GM19193 (cell line): ENCODE results near the gene HESX1.

Experiments used
- POLR2A ChIP-seq: IDR thresholded peaks from 4 replicates; pipeline ENCODE4 v1.6.1; 2011; ENCODE audit not compliant: insufficient read depth, insufficient read length; ENCODE audit errors: extremely low read depth

HESX1 gene

DNA sequence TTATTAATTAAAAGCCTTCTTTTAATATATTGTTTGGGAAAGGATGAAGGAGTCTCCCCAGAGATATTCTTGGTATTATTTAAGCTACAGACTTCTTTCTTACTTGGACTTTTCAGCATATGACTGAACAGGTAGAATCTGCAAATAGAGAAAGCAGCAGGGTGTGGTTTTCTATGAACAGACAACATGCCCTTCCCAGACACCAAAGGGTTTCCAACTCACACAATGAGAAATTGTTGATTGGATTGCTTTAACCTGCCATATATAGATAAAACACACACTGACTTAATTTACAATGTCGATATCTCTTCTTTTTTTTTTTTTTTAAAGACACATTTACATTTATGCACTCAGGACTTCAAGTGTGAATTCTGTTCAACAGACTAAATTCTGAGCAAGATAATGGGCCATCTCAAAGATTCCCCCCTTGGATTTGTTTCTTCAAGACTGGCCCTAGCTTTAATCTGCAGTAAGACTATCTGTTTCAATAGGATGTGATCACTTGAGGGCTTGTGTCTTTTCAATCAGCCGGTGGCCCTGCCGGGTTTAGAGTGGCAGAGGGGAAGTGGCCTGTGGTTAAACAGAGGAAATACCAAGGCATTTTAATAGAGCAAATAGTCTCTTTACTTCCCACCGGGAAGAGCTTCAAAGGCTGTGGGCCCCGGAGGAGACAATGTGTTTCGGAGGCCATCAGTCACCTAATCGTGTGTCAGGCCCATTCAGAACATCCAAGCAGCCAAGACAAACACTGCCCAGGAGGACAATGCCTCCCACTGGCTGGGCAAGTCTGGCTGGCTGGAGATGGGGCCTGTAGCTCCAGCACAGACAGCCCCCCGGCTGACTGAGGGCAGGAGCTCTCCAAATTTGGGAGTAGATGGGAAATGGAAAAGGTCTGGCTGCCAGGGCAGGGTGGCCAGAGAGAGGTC lies 40.7 kb downstream of the HESX1 start:
- TF ChIP-seq POLR2A: no peak

DNA sequence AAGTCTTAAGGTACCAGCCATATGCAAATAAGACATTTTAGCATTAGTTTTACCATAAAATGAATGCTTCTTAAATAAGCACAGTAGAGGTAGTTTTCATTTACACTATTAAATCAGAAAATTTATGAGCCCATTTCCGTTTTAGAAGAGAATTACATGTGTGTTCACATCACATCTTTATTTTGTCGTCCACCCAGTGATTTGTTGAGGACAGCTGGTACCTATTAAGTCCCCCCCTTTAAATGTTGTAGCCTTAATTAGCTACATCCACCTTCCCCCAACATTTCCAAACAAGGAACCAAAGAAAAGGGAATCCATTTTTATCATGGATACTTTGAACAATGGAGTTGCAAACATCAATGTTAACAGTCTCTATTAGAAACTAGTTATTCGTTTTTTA lies 41.5 kb downstream of the HESX1 start:
- no peak for TF ChIP-seq POLR2A

DNA sequence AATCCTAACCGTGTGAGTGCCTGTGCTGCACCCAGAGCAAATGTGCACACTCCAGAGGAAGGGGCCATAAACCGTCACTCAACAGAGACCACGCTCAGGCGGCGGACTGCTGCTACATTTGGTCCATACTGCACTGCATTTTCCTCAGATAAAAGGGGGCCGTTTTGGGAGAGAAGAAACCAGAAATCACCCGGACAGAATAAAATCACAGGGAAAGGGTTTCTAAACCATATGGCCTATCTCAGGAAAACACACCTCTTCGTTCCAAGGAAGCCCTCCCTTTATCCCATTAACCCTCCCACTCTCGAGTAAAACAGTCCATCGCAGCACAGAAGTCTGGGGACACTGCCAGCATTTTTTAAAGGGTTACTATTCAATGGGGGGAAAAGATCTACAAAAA lies 42.2 kb downstream of the HESX1 start:
- no peak for TF ChIP-seq POLR2A

DNA sequence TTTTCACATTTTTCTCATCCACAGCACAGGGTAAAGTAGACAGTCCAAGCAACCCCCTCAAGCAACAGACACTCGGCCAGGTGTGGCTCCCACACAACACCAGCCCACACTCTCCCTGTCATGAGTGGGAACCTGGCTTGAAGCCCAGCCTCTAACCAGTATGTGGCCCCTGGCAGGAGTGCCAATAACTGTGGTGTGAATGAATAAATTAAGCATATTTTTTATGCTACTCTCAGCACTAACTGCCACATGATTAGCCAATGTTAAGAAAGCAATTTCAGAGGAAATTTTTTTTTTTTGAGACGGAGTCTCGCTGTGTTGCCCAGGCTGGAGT lies 44.5 kb downstream of the HESX1 start:
- no peak for TF ChIP-seq POLR2A

DNA sequence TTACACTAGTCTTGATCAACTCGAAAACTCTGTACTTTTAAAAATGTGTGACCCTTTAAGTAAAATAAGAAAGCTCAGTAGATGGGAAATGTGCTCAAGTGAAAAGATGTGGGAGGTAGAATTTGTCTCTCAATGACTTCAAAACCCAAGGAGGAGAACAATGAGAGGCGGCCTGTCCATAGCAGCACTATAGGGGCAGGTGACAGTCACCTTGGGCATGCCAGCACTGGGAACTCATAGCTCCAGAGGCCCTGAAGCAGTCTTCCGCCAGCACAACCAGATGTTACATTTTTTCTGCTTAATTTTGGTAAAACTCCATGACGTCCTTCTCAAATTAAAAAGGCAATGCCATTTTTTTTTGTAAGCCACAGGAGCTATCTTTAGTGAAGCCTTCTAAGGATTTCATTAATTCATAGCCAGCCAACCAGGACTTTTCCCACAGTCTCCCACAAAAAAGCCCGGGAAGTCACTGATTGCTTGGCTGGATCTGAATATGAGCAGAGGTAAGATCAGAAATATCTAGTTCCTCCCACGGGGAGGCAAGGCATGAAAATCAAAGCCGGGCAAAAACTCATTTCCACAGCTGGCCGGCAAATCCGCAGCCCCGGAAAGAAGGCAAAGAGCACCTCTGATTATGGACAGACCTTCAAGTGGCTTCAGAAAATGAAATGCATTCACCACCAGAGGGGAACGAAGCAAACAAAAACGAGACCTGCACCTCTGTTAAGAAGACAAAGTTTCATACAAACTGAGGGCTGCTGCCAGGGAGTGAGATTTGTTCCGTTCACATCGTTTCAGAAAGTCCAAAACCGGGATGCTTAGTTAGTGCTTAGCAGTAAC lies 45.1 kb downstream of the HESX1 start:
- no peak for TF ChIP-seq POLR2A

DNA sequence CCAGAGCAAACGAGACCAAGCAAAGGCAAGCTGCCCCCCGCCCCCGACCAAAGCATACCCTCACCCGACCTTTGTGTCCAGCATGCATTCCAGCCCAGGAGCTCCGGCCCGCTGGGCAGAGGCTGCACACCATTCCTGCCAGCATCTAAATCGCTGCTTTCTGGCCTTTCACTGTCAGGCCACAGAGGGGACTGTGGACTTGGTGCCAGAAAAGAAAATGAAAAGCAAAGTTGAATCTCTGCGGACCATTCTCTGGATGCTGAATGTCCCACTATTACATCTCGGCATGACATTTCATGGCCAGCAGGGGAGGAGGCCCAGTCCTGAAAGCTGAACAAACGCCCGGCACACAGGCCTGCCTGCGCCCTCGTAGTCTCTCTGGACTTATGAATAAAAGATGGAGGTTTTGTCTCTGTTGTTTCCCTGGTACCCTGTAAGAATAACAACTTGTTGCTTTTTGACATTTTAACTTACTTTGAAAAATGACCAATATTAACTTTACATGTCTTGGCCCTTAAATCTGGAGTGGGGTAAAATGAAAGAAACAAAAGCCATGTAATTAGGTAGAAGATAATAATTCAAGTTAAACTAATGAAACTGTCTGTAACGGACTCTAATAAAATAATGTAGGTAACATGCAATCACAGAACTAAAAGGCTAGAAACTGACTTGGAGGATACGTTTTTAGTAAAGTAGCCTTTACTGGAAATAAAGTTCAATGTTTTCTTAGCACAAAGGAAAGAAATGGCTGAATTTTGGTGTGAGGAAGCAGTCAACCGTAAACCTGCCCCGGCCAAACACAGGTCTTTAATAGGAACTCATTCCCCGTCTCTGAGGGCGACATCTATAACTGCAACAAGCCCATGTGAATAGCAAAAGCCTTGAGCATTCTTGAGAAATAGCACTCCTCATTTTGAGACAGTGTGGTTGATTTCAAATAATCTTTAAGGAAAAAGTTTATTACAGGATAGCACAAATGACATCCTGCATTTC lies 47.3 kb downstream of the HESX1 start:
- no peak for TF ChIP-seq POLR2A

DNA sequence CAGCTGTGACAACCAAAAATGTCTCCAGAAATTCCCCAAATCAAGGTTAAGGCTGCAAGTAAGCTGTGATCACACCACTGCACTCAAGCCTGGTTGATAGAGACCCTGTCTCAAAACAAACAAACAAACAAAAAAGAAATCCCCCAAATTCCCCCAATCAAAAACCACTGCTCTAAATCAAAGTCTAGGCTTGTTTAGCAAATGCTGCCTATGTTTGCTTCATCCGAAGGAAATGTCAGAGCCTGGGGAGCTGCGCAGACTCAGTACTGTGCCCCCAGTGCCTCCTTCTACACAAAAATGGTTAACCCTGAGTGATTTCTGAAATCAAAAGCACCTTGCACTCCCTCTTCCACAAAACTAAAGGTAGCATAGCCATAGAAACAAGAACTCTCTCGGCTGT lies 48.0 kb downstream of the HESX1 start:
- TF ChIP-seq POLR2A: no peak

DNA sequence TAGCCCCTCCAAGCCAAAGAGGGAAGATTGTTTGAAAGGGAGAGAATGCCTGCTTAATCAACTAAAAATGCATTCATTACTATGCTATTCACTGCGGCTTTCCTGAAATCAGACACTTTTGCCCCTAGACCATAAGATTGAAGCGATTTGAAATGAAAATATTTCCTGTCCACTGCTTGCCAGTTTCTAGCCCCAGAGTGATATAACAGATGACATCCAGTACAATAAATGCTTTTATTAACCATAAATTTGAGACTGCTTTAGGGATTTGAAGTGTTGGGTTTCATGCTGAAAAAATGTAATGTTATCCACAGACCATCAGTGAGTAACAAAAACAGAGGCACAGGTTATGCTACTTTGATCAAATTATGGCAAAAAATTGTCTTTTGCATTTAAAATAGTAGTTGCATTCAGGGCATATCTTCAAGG lies 48.7 kb downstream of the HESX1 start:
- no peak for TF ChIP-seq POLR2A

DNA sequence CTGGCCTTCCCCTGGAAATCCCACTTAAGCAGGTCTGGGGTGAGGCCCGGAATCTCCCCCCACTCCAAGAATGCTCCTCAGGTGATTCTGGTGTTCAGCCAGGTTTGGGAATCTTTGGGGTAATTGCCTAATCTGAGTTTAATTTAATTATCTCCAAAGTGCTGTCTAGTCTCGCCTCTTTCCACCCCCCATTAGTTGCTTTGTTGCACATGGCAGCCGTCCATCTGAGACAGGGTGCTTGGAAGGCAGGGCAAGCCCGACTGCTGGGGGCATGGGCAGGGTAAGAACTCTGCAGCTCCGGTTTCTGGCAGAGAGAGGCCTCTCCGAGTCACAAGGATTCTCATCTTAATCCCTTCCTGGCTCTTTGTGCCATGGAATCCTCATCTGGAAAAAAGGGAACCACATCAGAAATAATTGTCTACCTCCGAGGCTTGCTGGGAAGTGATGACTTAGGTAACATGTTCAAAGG lies 49.6 kb downstream of the HESX1 start:
- TF ChIP-seq POLR2A: no peak
